ENCODE results near the gene COPG2.
"Not testable (repeated sequence)": the region's sequence is repeated elsewhere in the genome, so short reads cannot be mapped to it uniquely, and the experiment has no call there.

GRCh38 chr7:130523519-130524125 is 144.9 kb downstream of the COPG2 start:
- TF ChIP-seq CTCF (IDR thresholded peaks at IDR 0.05; ENCODE audit: control extremely low read depth in 1 of 3, insufficient read depth in 1 of 3, low read depth in 1 of 3, low read length in 3 of 3); NRF1 (IDR thresholded peaks at IDR 0.05; ENCODE audit: low read depth, low read length); TEAD4 (IDR thresholded peaks at IDR 0.05; ENCODE audit: low read depth, low read length); SRF (IDR thresholded peaks at IDR 0.05; ENCODE audit: low read depth, low read length); MAFK (IDR thresholded peaks at IDR 0.05; ENCODE audit: low read depth, low read length); CHD1 (IDR thresholded peaks at IDR 0.05; ENCODE audit: low read depth, low read length); POLR2AphosphoS5 (IDR thresholded peaks at IDR 0.05; ENCODE audit: low read depth, low read length); TBP (IDR thresholded peaks at IDR 0.05; ENCODE audit: low read depth, low read length); EZH2 (IDR thresholded peaks at IDR 0.05; ENCODE audit: low read depth, low read length, severe bottlenecking); CREB1 (IDR thresholded peaks at IDR 0.05): not testable (repeated sequence)

Data from H1 (cell line).